Right lobe of liver (tissue), 6 donors: ENCODE results near the gene SRPK3. TPM values are rescaled to one million over a fixed set of nuclear protein-coding genes. Genes with fewer than 3 reads are reported as not detected.
"Not testable (repeated sequence)": the region's sequence is repeated elsewhere in the genome, so short reads cannot be mapped to it uniquely, and the experiment has no call there.

Experiments used
- ATAC-seq, 4 donors: fragments of 200-7000 bp; cut with Tn5 transposase; one replicate each; pipeline ENCODE4 v1.9.1; 2020; ENCODE audit warnings: mild to moderate bottlenecking in 4 of 4, moderate library complexity in 4 of 4
- DNase-seq, 3 donors: peaks; one replicate each; pipeline ENCODE4 v3.0.0-alpha.2; 2020
- H3K27ac ChIP-seq, 3 donors: fragments of 200-600 bp; one replicate each; pipeline ENCODE4 v1.8.0; 2022
- H3K27me3 ChIP-seq, 2 donors: fragments of 200-600 bp; one replicate each; pipeline ENCODE4 v1.8.0; 2022
- H3K36me3 ChIP-seq, 4 donors: fragments of 200-600 bp; sonication (generic) in 1 of 4; one replicate each; pipeline versions ENCODE4 v1.5.1 to v1.8.0; 2017 to 2022; ENCODE audit warnings: control low read depth in 1 of 4
- H3K4me1 ChIP-seq, 4 donors: fragments of 200-600 bp; sonication (generic) in 1 of 4; one replicate each; pipeline versions ENCODE4 v1.5.1 to v1.8.0; 2017 to 2022; ENCODE audit warnings: control low read depth in 1 of 4
- H3K4me3 ChIP-seq, 3 donors: fragments of 200-600 bp; one replicate each; pipeline ENCODE4 v1.8.0; 2022
- H3K9me3 ChIP-seq, 4 donors: fragments of 200-600 bp; sonication (generic) in 1 of 4; one replicate each; pipeline versions ENCODE4 v1.5.1 to v1.8.0; 2017 to 2022; ENCODE audit warnings: control low read depth in 1 of 4
- POLR2A ChIP-seq: fragments of 450-650 bp; IDR thresholded peaks from one replicate; pipeline ENCODE4 v1.6.1; 2017; ENCODE audit warnings: antibody characterized with exemption, mild to moderate bottlenecking
- WGBS: methylation state at CpG from one replicate; pipeline ENCODE4 v1.1.6; 2018; ENCODE audit warnings: low coverage, low lambda C conversion rate; ENCODE audit not compliant: insufficient coverage; ENCODE audit errors: missing lambda C conversion rate; 5-methylcytosine and 5-hydroxymethylcytosine counted together
- intact Hi-C, 2 donors: fragments of 100-400 bp; cut with DNase I; formaldehyde crosslinking; loops; one replicate each; pipeline versions ENCODE4 v1.11.2 to v1.14.1; 2022
- total RNA-seq, 6 experiments: library from RNA; depleted of rRNA in 2 of 6; stranded (reverse); fragments of >200 nt in 2 of 6; fragmentation: NEBNext Ultra II Directional in 3 of 6; extraction: Animal tissue kit (Norgen Biotek cat#: 25700) in 3 of 6; gene quantifications; one replicate each; pipeline versions ENCODE4 v1.1.0 to v1.2.4, GENCODE V29; 2016 to 2023
- TF ChIP-seq, protein P1 (sequence below), 4 donors: fragments of 200-600 bp in 3 of 4; fragments of 450-650 bp in 1 of 4; IDR thresholded peaks; one replicate each; pipeline versions ENCODE4 v1.5.1 to v1.8.0; 2016 to 2022; ENCODE audit warnings: antibody characterized with exemption in 4 of 4, mild to moderate bottlenecking in 2 of 4
- donor health status: DM: no; HTN: yes; CAD: no.
- donor health status: DM: no; HTN: no; CAD: no.
- donor health status: DM: no; HTN: no; CAD: no.
- donor health status: DM: no; HTN: yes; CAD: no.
- donor health status: DM: no; HTN: yes; CAD: no.

Gene SRPK3
- total RNA-seq, 6 experiments from 2014 or later = not detected

DNA sequence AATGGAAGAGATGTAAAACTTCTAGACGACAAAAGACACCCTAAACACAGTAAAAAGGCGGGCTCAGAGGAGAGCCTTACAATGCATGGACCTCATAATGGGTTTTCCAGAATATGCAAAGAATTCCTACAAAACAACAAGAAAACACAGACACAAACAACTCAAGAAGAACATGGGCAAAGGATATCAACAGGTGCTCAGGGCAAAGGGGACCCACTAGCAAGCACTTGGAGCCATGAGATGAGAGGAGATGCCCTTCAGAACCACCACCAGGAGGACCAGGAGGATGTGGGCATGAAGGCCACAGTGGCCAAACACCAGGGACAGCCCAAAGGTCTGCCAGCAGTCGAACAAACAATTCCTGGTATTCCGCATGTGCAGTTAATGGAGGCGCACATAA, 32.3 kb downstream of the SRPK3 start:
- intact Hi-C loops = no loop called here
- WGBS = 64% methylated on average over 3 of the region's 5 CpGs
- H3K4me1 ChIP-seq = no peaks in the 10 kb centered on the region
- no peak for ATAC-seq
- DNase-seq = no peak
- no peaks in the 10 kb centered on the region for H3K9me3 ChIP-seq
- H3K27me3 ChIP-seq = no peaks in the 10 kb centered on the region
- TF ChIP-seq, protein P1, sequence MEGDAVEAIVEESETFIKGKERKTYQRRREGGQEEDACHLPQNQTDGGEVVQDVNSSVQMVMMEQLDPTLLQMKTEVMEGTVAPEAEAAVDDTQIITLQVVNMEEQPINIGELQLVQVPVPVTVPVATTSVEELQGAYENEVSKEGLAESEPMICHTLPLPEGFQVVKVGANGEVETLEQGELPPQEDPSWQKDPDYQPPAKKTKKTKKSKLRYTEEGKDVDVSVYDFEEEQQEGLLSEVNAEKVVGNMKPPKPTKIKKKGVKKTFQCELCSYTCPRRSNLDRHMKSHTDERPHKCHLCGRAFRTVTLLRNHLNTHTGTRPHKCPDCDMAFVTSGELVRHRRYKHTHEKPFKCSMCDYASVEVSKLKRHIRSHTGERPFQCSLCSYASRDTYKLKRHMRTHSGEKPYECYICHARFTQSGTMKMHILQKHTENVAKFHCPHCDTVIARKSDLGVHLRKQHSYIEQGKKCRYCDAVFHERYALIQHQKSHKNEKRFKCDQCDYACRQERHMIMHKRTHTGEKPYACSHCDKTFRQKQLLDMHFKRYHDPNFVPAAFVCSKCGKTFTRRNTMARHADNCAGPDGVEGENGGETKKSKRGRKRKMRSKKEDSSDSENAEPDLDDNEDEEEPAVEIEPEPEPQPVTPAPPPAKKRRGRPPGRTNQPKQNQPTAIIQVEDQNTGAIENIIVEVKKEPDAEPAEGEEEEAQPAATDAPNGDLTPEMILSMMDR (IDR thresholded peaks at IDR 0.05) = no peak
- no peaks in the 10 kb centered on the region for H3K36me3 ChIP-seq
- no peak overlapping the region for H3K4me3 ChIP-seq
- H3K27ac ChIP-seq = no peak overlapping the region

DNA sequence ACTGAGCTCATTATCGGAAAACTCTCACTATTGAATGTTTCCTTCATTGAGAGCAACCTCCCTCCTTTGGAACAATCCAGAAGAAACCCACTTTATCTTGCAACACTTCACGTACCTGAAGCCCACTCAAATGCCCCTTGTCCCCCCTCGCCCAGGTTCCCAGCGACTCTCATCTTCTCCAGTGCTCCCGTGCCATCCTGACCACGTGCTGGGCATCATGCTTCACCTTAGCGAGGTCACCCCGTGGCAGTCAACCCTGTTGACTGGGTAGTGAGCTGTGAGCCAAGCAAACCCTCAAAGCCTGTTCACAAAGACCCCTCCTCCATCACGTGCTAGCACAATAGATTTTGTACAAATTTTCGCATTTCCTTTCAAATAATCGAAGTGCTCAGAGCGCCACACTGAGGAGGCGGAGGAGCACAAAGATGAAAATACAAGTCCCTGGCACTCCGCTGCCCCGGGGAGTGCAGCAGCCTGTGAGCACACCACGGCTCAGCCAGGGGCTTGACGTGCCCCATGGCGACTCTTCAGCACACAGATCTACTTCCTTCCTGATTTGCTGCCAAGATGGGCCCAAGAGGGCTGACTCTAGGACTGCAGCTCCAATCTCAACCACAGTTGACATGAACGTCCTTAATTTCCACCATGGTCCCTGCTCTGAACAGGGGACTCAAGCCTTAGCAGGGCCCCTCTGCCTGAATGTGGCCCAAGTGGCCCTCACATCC, 33.9 kb downstream of the SRPK3 start:
- WGBS = 59% methylated on average over 10 of the region's 19 CpGs
- intact Hi-C loops = no loop called here
- no peaks in the 10 kb centered on the region for H3K9me3 ChIP-seq
- TF ChIP-seq, protein P1 (IDR thresholded peaks at IDR 0.05) = no peak
- no peak for TF ChIP-seq POLR2A
- no peak overlapping the region for H3K4me3 ChIP-seq
- DNase-seq = no peak
- H3K4me1 ChIP-seq = no peaks in the 10 kb centered on the region
- no peak overlapping the region for H3K27ac ChIP-seq
- ATAC-seq = no peak
- peaks cover 0 to 3% of the 10 kb centered on the region in 2 donors for H3K27me3 ChIP-seq
- H3K36me3 ChIP-seq = no peaks in the 10 kb centered on the region

DNA sequence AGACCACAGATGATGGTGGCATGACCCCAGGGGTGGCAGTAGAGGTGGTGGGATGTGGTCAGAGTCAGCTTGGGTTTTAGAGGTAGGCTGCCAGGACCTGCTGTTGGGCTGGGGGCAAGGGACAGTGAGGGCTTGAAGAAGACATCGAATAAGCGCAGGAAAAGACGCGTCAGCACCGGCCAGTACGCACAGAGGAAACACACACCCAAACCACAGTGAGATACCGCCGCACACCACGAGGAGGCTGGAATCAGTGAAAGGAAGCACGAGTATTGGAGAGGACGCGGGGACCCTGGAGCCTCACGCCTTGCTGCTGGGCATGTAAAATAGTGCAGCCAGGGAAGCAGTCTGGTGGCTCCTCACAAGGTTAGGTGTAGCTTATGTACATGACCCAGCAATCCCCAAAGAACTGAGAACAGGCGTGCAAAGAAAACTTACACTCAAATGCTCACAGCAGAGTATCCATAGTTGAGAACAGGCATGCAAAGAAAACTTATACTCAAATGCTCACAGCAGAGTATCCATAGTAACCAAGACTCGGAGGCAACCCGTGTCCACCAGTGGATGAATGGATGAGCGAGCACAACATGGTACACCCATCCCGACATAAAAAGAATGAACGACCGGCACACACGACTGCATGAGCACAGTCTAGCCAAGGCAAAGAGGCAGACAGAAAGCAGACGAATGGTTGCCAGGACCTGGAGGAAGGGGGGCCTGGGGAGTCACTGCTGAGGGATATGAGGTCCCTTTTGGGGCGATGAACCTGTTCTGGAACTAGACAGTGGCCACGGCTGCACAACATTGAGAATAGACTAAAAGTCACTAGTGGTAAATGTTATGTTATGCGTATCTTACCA, 36.2 kb downstream of the SRPK3 start:
- WGBS = 64% methylated on average over 24 of the region's 25 CpGs
- H3K4me1 ChIP-seq = no peaks in the 10 kb centered on the region
- DNase-seq (peak in 1 of 3 donors; percentile 46), ATAC-seq (peak; percentile 29 to 50 (median 40))
- H3K9me3 ChIP-seq = no peaks in the 10 kb centered on the region
- peaks cover 0 to 10% of the 10 kb centered on the region in 2 donors for H3K27me3 ChIP-seq
- intact Hi-C loops = no loop called here
- no peak for TF ChIP-seq POLR2A
- TF ChIP-seq, protein P1 (IDR thresholded peaks at IDR 0.05) = no peak
- H3K36me3 ChIP-seq = no peaks in the 10 kb centered on the region
- no peak overlapping the region for H3K4me3 ChIP-seq
- H3K27ac ChIP-seq = no peak overlapping the region

DNA sequence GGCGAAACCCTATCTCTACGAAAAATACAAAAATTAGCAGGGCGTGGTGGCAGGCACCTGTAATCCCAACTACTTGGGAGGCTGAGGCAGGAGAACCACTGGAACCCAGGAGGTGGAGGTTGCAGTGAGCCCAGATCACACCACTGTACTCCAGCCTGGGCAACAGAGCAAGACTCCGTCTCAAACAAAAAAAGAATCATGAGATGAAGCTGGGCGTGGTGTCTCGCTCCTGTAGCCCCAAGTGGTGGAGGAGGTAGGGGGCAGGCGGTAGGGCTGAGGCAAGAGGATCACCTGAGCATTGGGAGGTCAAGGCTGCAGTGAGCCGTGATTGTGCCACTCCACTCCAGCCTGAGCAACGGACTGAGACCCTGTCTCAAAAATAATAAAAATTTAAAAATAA, 37.2 kb downstream of the SRPK3 start:
- H3K4me3 ChIP-seq, H3K27ac ChIP-seq, intact Hi-C loops, H3K9me3 ChIP-seq, ATAC-seq, H3K4me1 ChIP-seq, H3K36me3 ChIP-seq, H3K27me3 ChIP-seq: not testable (repeated sequence)
- peak in 1 of 3 donors; percentile 19 for DNase-seq
- 72% methylated on average over 8 of the region's 9 CpGs for WGBS
